Effector memory CD8-positive, alpha-beta T cell (primary cell): ENCODE measurements around the gene C17orf50.

Experiments
- ATAC-seq: fragments of 150-1000 bp; cut with Tn5 transposase; replicated peaks from 2 replicates; pipeline ENCODE4 v1.10.0; 2021; ENCODE audit warnings: mild to moderate bottlenecking, moderate library complexity
- DNase-seq, 3 experiments: peaks; one replicate each; pipeline ENCODE4 v3.0.0; 2021
- H3K27ac Mint-ChIP-seq, 2 donors: one replicate each; pipeline ENCODE4 v1.8.0; 2022; ENCODE audit warnings: mild to moderate bottlenecking in 2 of 2, mixed read lengths in 2 of 2, moderate library complexity in 2 of 2
- H3K27me3 Mint-ChIP-seq, 2 donors: one replicate each; pipeline ENCODE4 v1.8.0; 2022; ENCODE audit warnings: mixed read lengths in 2 of 2
- H3K36me3 Mint-ChIP-seq: one replicate; pipeline ENCODE4 v1.8.0; 2022; ENCODE audit warnings: mild to moderate bottlenecking, moderate library complexity, mixed read lengths; ENCODE audit not compliant: insufficient read depth
- H3K4me1 Mint-ChIP-seq, 2 donors: one replicate each; pipeline ENCODE4 v1.8.0; 2022; ENCODE audit warnings: low read depth in 2 of 2, mixed read lengths in 2 of 2
- H3K4me3 Mint-ChIP-seq, 2 donors: one replicate each; pipeline ENCODE4 v1.8.0; 2022; ENCODE audit warnings: mild to moderate bottlenecking in 2 of 2, mixed read lengths in 2 of 2, moderate library complexity in 2 of 2
- H3K9me3 Mint-ChIP-seq, 2 donors: one replicate each; pipeline ENCODE4 v1.8.0; 2022; ENCODE audit warnings: mixed read lengths in 2 of 2

Gene C17orf50

GRCh38 chr17:35790841-35791240 lies 30.2 kb downstream of the C17orf50 start:
- peaks cover 52 to 56% of the 10 kb centered on the region in 2 donors for H3K27me3 Mint-ChIP-seq
- no peak overlapping the region for H3K27ac Mint-ChIP-seq
- peaks cover 3% of the 10 kb centered on the region in 2 donors for H3K4me1 Mint-ChIP-seq
- no peaks in the 10 kb centered on the region for H3K36me3 Mint-ChIP-seq
- no peaks in the 10 kb centered on the region for H3K9me3 Mint-ChIP-seq
- DNase-seq (no peak), ATAC-seq (no peak)
- no peak overlapping the region for H3K4me3 Mint-ChIP-seq

GRCh38 chr17:35791681-35792350 lies 31.1 kb downstream of the C17orf50 start:
- Mint-ChIP-seq H3K4me1 (peaks cover 3 to 9% of the 10 kb centered on the region in 2 donors), H3K9me3 (no peaks in the 10 kb centered on the region), H3K27ac (no peak overlapping the region), H3K4me3 (no peak overlapping the region), H3K36me3 (no peaks in the 10 kb centered on the region), H3K27me3 (peaks cover 59 to 61% of the 10 kb centered on the region in 2 donors)
- no peak for ATAC-seq
- DNase-seq = no peak

- Mint-ChIP-seq H3K27me3 (peaks cover 58 to 72% of the 10 kb centered on the region in 2 donors), H3K9me3 (no peaks in the 10 kb centered on the region), H3K4me1 (peaks cover 3 to 9% of the 10 kb centered on the region in 2 donors), H3K4me3 (peak overlapping the region in 1 of 2 donors; percentile 2), H3K36me3 (no peaks in the 10 kb centered on the region), H3K27ac (no peak overlapping the region)
- ATAC-seq (no peak), DNase-seq (no peak)
Observed at GRCh38 chr17:35793257-35793656, 32.6 kb downstream of the C17orf50 start.

- DNase-seq = peak; percentile 14 to 20 (median 17)
- H3K4me1 Mint-ChIP-seq = peaks cover 3 to 9% of the 10 kb centered on the region in 2 donors
Observed at GRCh38 chr17:35795007-35795870, 34.6 kb downstream of the C17orf50 start, which contains the start of gene MMP28. Gene MMP28 (minus strand): TSS chr17:35795641. CDS start chr17:35795377, 264 bp downstream.

GRCh38 chr17:35795871-35796265 lies 35.2 kb downstream of the C17orf50 start:
- Mint-ChIP-seq H3K27ac (no peak overlapping the region), H3K27me3 (peaks cover 59 to 77% of the 10 kb centered on the region in 2 donors), H3K4me3 (peak overlapping the region; percentile 73 to 80), H3K36me3 (no peaks in the 10 kb centered on the region), H3K4me1 (peaks cover 3 to 9% of the 10 kb centered on the region in 2 donors), H3K9me3 (no peaks in the 10 kb centered on the region)
- ATAC-seq (no peak), DNase-seq (no peak)

More at GRCh38 chr17:35795007-35795870, 34.6 kb downstream of the C17orf50 start, which contains the start of gene MMP28:
- H3K9me3 Mint-ChIP-seq = no peaks in the 10 kb centered on the region
- peak within 1 kb of the TSS; percentile 73 to 80 for H3K4me3 Mint-ChIP-seq
- H3K27me3 Mint-ChIP-seq = peaks cover 59 to 76% of the 10 kb centered on the region in 2 donors
- no peak within 1 kb of the TSS for H3K27ac Mint-ChIP-seq
- H3K36me3 Mint-ChIP-seq = no peaks in the 10 kb centered on the region
- ATAC-seq = peak; percentile 80

GRCh38 chr17:35796942-35797341 lies 36.3 kb downstream of the C17orf50 start:
- Mint-ChIP-seq H3K4me3 (peak overlapping the region in 1 of 2 donors; percentile 80), H3K9me3 (no peaks in the 10 kb centered on the region), H3K4me1 (peaks cover 4 to 9% of the 10 kb centered on the region in 2 donors), H3K36me3 (no peaks in the 10 kb centered on the region), H3K27me3 (peaks cover 56 to 72% of the 10 kb centered on the region in 2 donors), H3K27ac (no peak overlapping the region)
- DNase-seq = no peak
- no peak for ATAC-seq

- H3K4me1 Mint-ChIP-seq = peaks cover 4 to 9% of the 10 kb centered on the region in 2 donors
- no peaks in the 10 kb centered on the region for H3K9me3 Mint-ChIP-seq
Observed at GRCh38 chr17:35797370-35797769, 36.7 kb downstream of the C17orf50 start.

GRCh38 chr17:35797918-35798317 lies 37.2 kb downstream of the C17orf50 start:
- no peak for DNase-seq
- H3K27ac Mint-ChIP-seq = no peak overlapping the region
- H3K36me3 Mint-ChIP-seq = no peaks in the 10 kb centered on the region
- H3K4me3 Mint-ChIP-seq = no peak overlapping the region
- no peaks in the 10 kb centered on the region for H3K9me3 Mint-ChIP-seq
- no peak for ATAC-seq
- peaks cover 4 to 9% of the 10 kb centered on the region in 2 donors for H3K4me1 Mint-ChIP-seq
- peaks cover 47 to 63% of the 10 kb centered on the region in 2 donors for H3K27me3 Mint-ChIP-seq

More at GRCh38 chr17:35797370-35797769, 36.7 kb downstream of the C17orf50 start:
- no peak overlapping the region for H3K4me3 Mint-ChIP-seq
- ATAC-seq = no peak
- no peak overlapping the region for H3K27ac Mint-ChIP-seq
- no peak for DNase-seq
- no peaks in the 10 kb centered on the region for H3K36me3 Mint-ChIP-seq
- peaks cover 52 to 68% of the 10 kb centered on the region in 2 donors for H3K27me3 Mint-ChIP-seq

- Mint-ChIP-seq H3K27ac (no peak overlapping the region), H3K4me3 (no peak overlapping the region)
Observed at GRCh38 chr17:35799942-35800341, 39.3 kb downstream of the C17orf50 start.

GRCh38 chr17:35801583-35802224 lies 41.0 kb downstream of the C17orf50 start:
- H3K4me3 Mint-ChIP-seq = no peak overlapping the region
- H3K4me1 Mint-ChIP-seq = peaks cover 0 to 1% of the 10 kb centered on the region in 2 donors
- no peak for ATAC-seq
- no peak overlapping the region for H3K27ac Mint-ChIP-seq
- H3K36me3 Mint-ChIP-seq = no peaks in the 10 kb centered on the region
- H3K27me3 Mint-ChIP-seq = peaks cover 22 to 31% of the 10 kb centered on the region in 2 donors
- no peaks in the 10 kb centered on the region for H3K9me3 Mint-ChIP-seq
- DNase-seq = no peak

More at GRCh38 chr17:35799942-35800341, 39.3 kb downstream of the C17orf50 start:
- no peaks in the 10 kb centered on the region for H3K36me3 Mint-ChIP-seq
- ATAC-seq (no peak), DNase-seq (no peak)
- H3K9me3 Mint-ChIP-seq = no peaks in the 10 kb centered on the region
- H3K4me1 Mint-ChIP-seq = peaks cover 3 to 9% of the 10 kb centered on the region in 2 donors
- peaks cover 32 to 42% of the 10 kb centered on the region in 2 donors for H3K27me3 Mint-ChIP-seq

- ATAC-seq = peak; percentile 9
- Mint-ChIP-seq H3K36me3 (peaks cover 11% of the 10 kb centered on the region), H3K9me3 (no peaks in the 10 kb centered on the region), H3K27ac (peak overlapping the region in 1 of 2 donors; percentile 7), H3K4me3 (no peak overlapping the region), H3K4me1 (peaks cover 12 to 13% of the 10 kb centered on the region in 2 donors), H3K27me3 (peaks cover 5 to 6% of the 10 kb centered on the region in 2 donors)
- peak in 2 of 3 experiments; percentile 9 to 26 for DNase-seq
Observed at GRCh38 chr17:35804658-35805192, 44.0 kb downstream of the C17orf50 start.

- Mint-ChIP-seq H3K36me3 (peaks cover 25% of the 10 kb centered on the region), H3K9me3 (no peaks in the 10 kb centered on the region), H3K27me3 (no peaks in the 10 kb centered on the region), H3K27ac (peak overlapping the region in 1 of 2 donors; percentile 97), H3K4me3 (peak overlapping the region in 1 of 2 donors; percentile 42), H3K4me1 (peaks cover 16 to 30% of the 10 kb centered on the region in 2 donors)
- DNase-seq (no peak), ATAC-seq (no peak)
Observed at GRCh38 chr17:35807371-35808144, 46.9 kb downstream of the C17orf50 start.
